Right cardiac atrium (tissue), 5 donors: ENCODE measurements around the gene SOX4. TPM values are rescaled to one million over a fixed set of nuclear protein-coding genes. Genes with fewer than 3 reads are reported as not detected.

Experiments
- ATAC-seq, 2 donors: fragments of 200-7000 bp; cut with Tn5 transposase; one replicate each; pipeline versions ENCODE4 v1.8.0 to v1.9.1; 2020; ENCODE audit warnings: moderate library complexity in 2 of 2, mild to moderate bottlenecking in 1 of 2
- DNase-seq, 3 donors: peaks; one replicate each; pipeline ENCODE4 v3.0.0-alpha.2; 2020
- H3K27ac ChIP-seq: one replicate; pipeline ENCODE4 v1.5.1; 2013; ENCODE audit warnings: mild to moderate bottlenecking, low read length, control low read depth, moderate library complexity
- H3K27me3 ChIP-seq: one replicate; pipeline ENCODE4 v1.6.1; 2013; ENCODE audit not compliant: control insufficient read depth, insufficient read depth
- H3K4me1 ChIP-seq: one replicate; pipeline ENCODE4 v1.6.1; 2013; ENCODE audit warnings: low read length; ENCODE audit not compliant: control insufficient read depth, insufficient read depth
- H3K4me3 ChIP-seq: one replicate; pipeline ENCODE4 v1.5.1; 2013; ENCODE audit warnings: low read length, control low read depth
- H3K9me3 ChIP-seq: one replicate; pipeline ENCODE4 v1.6.1; 2013; ENCODE audit warnings: low read length; ENCODE audit not compliant: control insufficient read depth
- WGBS: extraction: QIAGEN DNeasy Blood & Tissue Kit; methylation state at CpG from one replicate; pipeline ENCODE4 v1.1.7; 2013; 5-methylcytosine and 5-hydroxymethylcytosine counted together
- intact Hi-C, 4 donors: fragments of 100-400 bp; cut with DNase I; formaldehyde crosslinking; loops; one replicate each; pipeline versions ENCODE4 v1.11.0 to v1.14.0; 2022 to 2023
- polyA plus RNA-seq: library from polyadenylated mRNA; stranded (reverse); fragments of 200-250 nt; gene quantifications from one replicate; pipeline ENCODE4 v1.2.3, GENCODE V29; 2013
- total RNA-seq, 4 donors: library from RNA; stranded (reverse); fragmentation: NEBNext Ultra II Directional; extraction: Animal tissue kit (Norgen Biotek cat#: 25700); gene quantifications; one replicate each; pipeline ENCODE4 v1.2.1, GENCODE V29; 2021
- donor health status: healthy with polysubstance abuse.
- donor health status: DM: no; HTN: yes; CAD: no.
- donor health status: DM: no; HTN: no; CAD: no.
- donor health status: DM: no; HTN: yes; CAD: no; lungs with severe emphysema.
- donor health status: DM: yes; HTN: yes; CAD: no.

Gene SOX4
- total and polyA plus RNA-seq, 5 donors: 2.9 to 8.7 (median 6.0) TPM

- no peaks in the 10 kb centered on the region for H3K9me3 ChIP-seq
- H3K27ac ChIP-seq: peak overlapping the region; percentile 66
- peak in 1 of 3 donors; percentile 25 for DNase-seq
- WGBS: 0% methylated on average over 19 of the region's 19 CpGs
- intact Hi-C loops: loop anchor here in 2 of 4 donors (10.0 kb wide), 1 partner anchor 551 kb away; no protein-coding TSS in a partner anchor
- H3K4me1 ChIP-seq: no peaks in the 10 kb centered on the region
- peak overlapping the region; percentile 70 for H3K4me3 ChIP-seq
- peak; percentile 42 to 44 for ATAC-seq
- no peaks in the 10 kb centered on the region for H3K27me3 ChIP-seq
Observed at GRCh38 chr6:21593927-21594415, 420 bp downstream of the SOX4 start.

- peak overlapping the region; percentile 70 for H3K4me3 ChIP-seq
- no peaks in the 10 kb centered on the region for H3K9me3 ChIP-seq
- peak overlapping the region; percentile 66 for H3K27ac ChIP-seq
- WGBS: under 1% methylated on average over 111 of the region's 112 CpGs
- ATAC-seq (peak; percentile 63 to 71), DNase-seq (peak; percentile 67 to 89 (median 84))
- peaks cover 2% of the 10 kb centered on the region for H3K4me1 ChIP-seq
- no peaks in the 10 kb centered on the region for H3K27me3 ChIP-seq
- intact Hi-C loops: loop anchor here in 2 of 4 donors (10.0 kb wide), 1 partner anchor 550 kb away; no protein-coding TSS in a partner anchor
Observed at GRCh38 chr6:21594416-21595281, 1.1 kb downstream of the SOX4 start.

GRCh38 chr6:21595285-21596144, 2.0 kb downstream of the SOX4 start:
- DNase-seq (peak; percentile 37 to 72 (median 71)), ATAC-seq (no peak)
- Histone ChIP-seq H3K27me3 (no peaks in the 10 kb centered on the region), H3K27ac (peak overlapping the region; percentile 66), H3K9me3 (no peaks in the 10 kb centered on the region), H3K4me3 (peak overlapping the region; percentile 70), H3K4me1 (peaks cover 2% of the 10 kb centered on the region)
- under 1% methylated on average over 107 of the region's 108 CpGs for WGBS
- intact Hi-C loops: loop anchor here in 2 of 4 donors (10.0 kb wide), 1 partner anchor 549 kb away; no protein-coding TSS in a partner anchor

- Histone ChIP-seq H3K9me3 (no peaks in the 10 kb centered on the region), H3K4me1 (peaks cover 2% of the 10 kb centered on the region), H3K27ac (peak overlapping the region; percentile 66), H3K27me3 (no peaks in the 10 kb centered on the region), H3K4me3 (peak overlapping the region; percentile 70)
- ATAC-seq (peak; percentile 20 to 52), DNase-seq (peak; percentile 53 to 85 (median 77))
- WGBS: under 1% methylated on average over 43 of the region's 43 CpGs
- intact Hi-C loops: loop anchor here in 2 of 4 donors (10.0 kb wide), 1 partner anchor 548 kb away; no protein-coding TSS in a partner anchor
Observed at GRCh38 chr6:21596145-21596948, 2.8 kb downstream of the SOX4 start.

GRCh38 chr6:21596949-21597682, 3.6 kb downstream of the SOX4 start:
- DNase-seq (no peak), ATAC-seq (no peak)
- 1% methylated on average over 14 of the region's 14 CpGs for WGBS
- H3K27me3 ChIP-seq: no peaks in the 10 kb centered on the region
- H3K9me3 ChIP-seq: no peaks in the 10 kb centered on the region
- H3K4me1 ChIP-seq: peaks cover 2% of the 10 kb centered on the region
- H3K4me3 ChIP-seq: peak overlapping the region; percentile 70
- intact Hi-C loops: loop anchor here in 2 of 4 donors (10.0 kb wide), 1 partner anchor 548 kb away; no protein-coding TSS in a partner anchor
- H3K27ac ChIP-seq: peak overlapping the region; percentile 66

- Histone ChIP-seq H3K4me1 (peaks cover 2% of the 10 kb centered on the region), H3K9me3 (no peaks in the 10 kb centered on the region), H3K27ac (no peak overlapping the region), H3K27me3 (no peaks in the 10 kb centered on the region), H3K4me3 (peak overlapping the region; percentile 70)
- DNase-seq (no peak), ATAC-seq (no peak)
- 3% methylated on average over 14 of the region's 14 CpGs for WGBS
- intact Hi-C loops: loop anchor here in 2 of 4 donors (10.0 kb wide), 1 partner anchor 547 kb away; no protein-coding TSS in a partner anchor
Observed at GRCh38 chr6:21597801-21598673, 4.5 kb downstream of the SOX4 start.

GRCh38 chr6:21598674-21599023, 5.1 kb downstream of the SOX4 start:
- Histone ChIP-seq H3K27ac (no peak overlapping the region), H3K4me3 (peak overlapping the region; percentile 70), H3K27me3 (no peaks in the 10 kb centered on the region), H3K9me3 (no peaks in the 10 kb centered on the region), H3K4me1 (peaks cover 2% of the 10 kb centered on the region)
- WGBS: 6% methylated on average over 3 of the region's 3 CpGs
- intact Hi-C loops: loop anchor here in 2 of 4 donors (10.0 kb wide), 1 partner anchor 546 kb away; no protein-coding TSS in a partner anchor
- ATAC-seq (no peak), DNase-seq (no peak)

GRCh38 chr6:21599051-21599696, 5.6 kb downstream of the SOX4 start:
- Histone ChIP-seq H3K4me1 (peaks cover 2% of the 10 kb centered on the region), H3K9me3 (no peaks in the 10 kb centered on the region), H3K27ac (no peak overlapping the region), H3K4me3 (no peak overlapping the region), H3K27me3 (no peaks in the 10 kb centered on the region)
- intact Hi-C loops: loop anchor here in 2 of 4 donors (10.0 kb wide), 1 partner anchor 546 kb away; no protein-coding TSS in a partner anchor
- DNase-seq (no peak), ATAC-seq (no peak)
- WGBS: 31% methylated on average over 3 of the region's 3 CpGs
